ENCODE results near the gene DAGLA.

Gene DAGLA

DNA sequence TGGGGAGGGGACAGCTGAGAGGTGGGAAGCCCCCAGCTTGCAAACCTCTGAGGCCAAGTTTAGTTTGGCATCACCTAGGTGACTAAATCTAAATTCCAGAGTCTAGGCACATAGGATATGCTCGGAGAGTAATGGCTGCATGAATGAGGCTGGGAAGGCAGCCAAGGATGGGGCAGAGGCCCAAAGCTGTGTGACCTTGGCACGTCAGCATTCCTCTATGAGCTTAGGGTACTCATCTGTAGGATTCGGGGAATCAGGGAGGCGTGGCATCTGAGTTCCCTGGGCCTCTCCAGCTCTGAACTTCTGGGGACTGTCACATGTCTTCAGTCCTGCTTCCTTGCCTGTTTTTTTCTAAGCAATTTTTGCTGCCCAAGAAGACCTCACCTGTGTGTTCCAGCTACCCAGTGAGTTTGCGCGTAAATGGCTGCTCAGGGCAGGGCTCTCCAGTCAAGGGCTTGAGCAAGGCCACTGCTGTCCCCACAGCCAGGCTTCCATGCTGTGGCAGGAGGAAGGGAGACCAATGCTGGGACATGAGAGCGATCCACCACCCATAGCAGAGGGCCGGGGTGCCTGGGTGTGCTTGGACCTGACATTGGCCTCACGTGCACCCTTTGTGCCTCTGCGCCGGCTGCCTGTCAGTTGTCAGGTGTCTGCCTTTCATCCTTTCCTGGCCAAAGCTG lies 13.9 kb downstream of the DAGLA start:
- peak; percentile 37 for DNase-seq

DNA sequence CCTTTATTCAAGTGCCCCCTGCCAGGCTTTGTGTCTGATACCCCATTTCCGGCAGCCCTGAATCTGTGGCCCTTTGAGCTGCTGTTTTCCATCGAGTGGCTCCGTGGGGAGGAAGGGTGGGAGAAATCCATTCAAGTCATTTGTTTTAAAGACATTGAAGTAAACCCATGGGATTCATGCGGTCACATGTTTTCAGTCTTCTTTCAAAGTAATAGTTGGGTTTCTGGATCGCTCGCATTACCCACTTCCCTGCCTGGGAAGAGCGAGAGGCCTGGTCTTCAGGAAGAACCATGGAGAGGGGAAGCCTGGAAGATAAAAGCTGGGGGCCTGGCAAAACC lies 14.4 kb downstream of the DAGLA start:
- DNase-seq = no peak

DNA sequence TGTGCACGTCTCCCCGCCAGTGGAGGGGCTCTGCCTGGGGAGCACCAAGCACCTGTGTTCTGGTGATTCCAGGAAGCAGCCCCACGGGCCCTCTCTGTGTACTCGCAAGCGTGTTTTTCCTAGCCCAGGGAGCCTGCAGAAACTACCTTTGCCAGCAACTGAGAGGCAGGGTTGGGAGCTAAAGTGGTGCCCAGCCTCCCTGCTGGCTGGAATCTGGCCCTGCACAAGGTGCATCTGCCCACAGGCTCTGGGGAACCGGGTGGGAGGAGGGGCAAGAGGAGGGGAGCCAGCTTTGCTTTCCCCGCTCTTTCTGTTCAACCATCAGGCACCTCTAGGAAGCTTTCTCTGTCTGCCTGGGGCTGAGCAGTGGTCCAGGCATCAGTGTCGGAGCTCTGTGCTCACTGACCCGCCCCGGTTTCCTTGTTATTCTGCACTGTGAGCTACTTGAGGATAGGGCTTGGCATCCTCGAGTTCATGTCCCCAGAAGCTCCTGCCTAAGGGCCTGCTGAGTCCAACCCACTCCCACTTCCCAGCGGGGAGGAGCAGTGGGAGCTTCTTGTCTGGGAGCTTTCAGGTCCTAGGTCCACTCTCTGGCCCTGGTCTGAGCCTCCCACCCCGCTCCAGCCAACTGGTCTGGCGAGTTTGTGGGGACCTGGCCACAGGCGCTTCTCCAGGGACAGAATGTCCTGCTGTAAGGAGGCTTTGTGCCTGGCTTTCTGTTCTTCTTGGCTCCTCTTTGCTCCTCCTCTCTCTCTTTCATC lies 14.9 kb downstream of the DAGLA start:
- DNase-seq = no peak

DNA sequence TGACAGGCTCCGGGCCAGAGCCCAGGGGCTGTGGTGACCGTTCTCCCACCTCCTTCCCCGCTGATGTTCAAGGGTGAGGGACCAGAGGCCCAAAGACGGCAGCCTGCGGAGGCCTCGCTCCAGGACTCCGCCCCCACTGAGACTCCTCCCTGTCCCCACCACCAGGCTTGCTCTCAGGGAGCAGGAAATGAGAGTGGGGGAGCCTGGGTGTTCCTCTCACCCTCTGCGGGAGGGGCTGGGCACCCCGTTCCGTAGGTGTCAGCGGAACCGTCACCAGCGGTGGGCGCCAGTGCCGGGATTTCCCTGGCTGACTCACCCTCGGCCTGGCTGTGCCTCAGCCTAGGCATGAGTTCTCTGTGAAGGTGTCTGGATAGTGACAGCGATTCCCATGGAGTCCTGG lies 15.7 kb downstream of the DAGLA start:
- DNase-seq = no peak

DNA sequence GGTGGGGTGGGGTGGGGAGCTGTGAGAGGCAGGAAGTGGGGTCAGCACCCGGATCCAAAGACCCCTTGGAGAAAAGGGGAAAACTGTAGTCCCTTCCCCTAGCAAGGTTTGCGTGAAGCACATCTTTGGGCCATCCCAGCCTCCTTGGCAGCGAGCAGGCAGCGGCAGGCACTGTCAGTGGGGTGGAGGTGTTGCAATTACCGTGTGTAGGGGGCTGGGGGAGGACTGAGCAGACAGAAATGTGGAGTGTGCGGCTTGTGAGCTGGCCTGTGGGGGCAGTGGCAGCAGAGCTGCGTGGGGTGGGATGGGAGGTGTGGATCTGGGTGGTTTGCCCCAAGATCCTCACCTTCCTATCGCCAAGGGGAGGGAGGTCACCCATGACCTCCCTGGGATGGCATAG lies 16.4 kb downstream of the DAGLA start:
- DNase-seq = no peak

DNA sequence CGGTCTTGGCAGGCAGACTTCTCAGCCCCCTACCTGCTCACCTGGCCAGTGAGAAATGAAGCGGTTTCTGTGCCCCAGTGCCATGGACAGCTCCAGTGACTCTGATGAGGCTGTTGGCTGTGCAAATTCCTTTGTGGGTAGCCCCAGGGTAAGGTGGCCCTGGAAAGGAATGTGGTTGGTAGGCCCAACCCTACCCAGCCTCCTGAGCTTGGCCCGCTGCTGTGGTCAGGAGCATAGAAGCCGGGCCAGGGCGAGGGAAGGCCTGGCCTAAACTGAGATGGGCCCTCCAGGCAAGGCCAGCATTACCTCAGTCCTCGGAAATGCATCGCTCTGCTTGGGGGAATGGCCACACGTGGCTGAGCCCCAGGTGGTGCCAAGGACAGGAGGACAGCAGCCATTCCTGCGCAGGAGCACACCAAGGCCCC lies 16.9 kb downstream of the DAGLA start:
- no peak for DNase-seq

DNA sequence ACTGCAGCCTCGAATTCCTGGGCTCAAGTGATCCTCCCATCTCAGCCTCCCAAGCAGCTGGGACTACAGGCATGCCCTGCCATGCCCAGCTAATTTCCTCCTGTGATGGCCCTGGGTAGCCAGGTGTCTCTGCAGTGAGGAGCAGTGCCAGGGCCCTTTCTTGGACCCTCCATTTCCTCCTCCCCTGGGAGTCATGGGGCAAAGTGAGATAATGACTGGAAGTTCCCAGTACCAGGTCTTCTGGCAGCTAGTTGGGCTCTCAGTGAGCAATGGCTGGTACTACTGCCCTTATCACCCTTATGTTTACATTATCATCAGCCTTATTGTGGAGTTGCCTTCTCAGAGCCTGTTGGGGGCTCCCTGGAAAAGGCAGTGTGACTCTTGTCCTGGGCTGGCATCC lies 17.6 kb downstream of the DAGLA start:
- DNase-seq = no peak

DNA sequence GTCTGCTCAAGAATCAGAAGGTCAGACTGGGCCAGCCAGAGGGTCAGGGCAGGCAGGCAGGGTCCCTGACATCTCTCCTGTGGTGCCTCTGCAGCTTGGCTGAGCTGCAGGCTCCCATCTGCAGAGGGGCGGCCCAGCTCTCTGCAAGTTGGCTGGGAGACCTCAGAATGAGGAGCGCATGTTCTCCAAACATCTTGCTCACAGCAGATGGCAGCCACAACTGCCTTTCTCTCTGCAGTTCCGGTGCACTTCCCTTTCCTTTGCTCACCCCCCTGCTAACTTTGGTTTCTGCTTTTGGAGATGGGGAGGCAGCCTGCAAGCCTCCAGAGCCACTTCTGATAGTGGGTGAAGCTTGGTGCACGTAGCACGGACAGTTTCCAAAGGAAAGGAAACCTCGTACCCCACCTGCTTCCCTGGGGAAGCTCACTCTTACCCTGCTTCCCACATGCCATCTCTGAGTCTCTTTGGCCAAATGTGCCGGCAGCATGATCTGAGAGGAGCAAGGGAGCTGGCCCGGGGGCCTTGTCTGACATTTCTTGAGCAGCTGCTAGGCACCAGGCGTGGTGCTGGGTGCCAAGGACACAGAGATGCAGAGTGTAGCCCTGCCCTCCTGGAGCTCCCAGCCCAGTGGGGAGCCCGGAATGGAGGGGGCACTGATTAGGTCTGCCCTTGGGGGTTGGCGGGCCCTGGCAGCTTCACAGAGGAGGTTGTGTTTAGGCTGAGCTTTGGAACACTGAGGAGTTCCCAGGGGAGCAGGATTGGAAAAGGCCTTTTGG lies 18.2 kb downstream of the DAGLA start:
- no peak for DNase-seq

DNA sequence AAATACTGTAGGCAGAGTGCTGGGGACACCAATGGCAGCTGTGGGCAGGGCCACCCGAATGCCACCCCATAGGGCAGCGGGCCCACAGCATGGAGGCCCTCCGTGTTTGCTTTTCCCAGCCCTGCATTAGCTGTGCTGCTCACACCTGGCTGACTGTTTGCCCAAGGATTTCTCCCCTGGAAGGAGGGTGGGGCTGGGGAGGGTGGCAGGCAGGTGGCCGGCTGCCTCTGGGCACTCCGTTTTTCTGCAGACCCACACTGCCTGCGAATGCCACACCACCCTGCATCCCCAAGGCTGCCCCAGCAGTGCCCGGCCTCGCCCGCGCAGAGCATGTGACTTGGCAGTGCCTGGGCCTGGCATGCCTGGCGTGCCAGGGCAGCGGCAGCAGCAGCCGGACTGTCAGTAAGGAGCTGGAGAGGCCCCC lies 19.6 kb downstream of the DAGLA start:
- peak; percentile 72 for DNase-seq

DNA sequence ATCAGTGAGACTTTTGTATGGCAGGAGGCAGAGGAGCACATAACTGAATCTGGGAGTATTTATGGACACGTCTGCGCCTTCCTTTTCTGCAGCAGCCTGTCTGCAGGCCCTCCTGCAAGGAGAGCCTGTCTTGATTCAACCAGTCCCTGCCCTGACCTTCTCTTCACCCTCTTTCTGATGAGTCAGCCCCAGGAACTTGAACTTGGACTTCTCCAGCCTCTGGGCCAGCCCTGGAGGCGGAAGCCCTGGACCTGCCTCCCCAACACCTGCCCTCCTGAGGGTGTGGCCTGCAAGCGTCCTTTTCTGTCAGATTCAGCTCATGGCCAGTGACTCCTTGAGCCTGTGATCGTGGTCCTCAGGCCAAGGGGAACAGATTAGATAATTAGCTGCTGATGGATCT lies 20.0 kb downstream of the DAGLA start:
- no peak for DNase-seq

DNA sequence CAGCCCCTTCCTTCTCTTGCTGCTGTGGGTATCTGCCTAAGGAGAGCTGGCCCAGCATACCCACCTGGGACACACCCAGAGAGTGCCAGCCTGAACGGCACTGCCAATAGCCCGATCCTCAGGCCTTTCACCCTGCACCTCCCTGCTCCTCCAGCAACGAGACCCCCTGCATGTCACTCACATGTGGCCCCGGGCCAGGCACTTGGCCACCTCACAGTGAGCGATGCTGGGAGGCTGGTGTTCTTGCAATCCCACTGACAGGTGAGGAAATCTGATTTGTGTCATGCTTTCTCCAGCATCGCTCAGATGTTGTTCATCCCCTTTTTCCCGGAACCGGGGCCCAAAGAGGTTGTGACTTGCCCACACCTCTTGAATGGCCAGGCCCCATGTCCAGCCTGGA lies 20.5 kb downstream of the DAGLA start:
- DNase-seq = no peak

DNA sequence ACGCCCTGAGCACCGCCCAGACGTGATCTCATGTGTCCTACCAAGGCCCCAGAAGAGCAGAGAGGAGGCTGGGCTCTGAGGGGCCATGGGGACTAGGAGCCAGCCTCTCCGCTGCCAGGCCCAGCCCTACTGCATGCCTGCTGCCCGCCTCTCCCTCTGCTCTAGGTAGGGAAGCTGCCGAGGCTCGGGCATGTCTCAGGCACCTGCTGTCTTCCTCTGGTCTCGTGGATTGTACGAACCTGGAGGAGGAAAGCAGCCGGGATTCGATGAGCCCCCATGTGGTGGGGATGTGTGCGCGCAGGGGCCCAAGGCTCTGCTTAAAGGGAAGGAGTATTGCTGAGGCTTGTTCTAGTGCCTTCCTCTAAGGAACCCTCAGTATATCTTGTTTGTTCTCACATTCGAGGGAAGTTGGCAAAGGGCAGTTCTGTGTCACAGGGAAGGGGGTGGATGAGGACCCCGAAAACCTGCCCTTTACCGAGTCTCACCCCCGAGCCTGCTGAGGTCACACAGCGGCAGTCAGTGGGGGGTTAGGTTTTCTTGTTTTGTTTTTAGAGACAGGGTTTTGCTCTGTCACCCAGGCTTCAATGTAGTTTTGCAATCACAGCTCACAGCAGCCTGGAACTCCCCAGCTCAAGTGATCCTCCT lies 21.2 kb downstream of the DAGLA start:
- no peak for DNase-seq

DNA sequence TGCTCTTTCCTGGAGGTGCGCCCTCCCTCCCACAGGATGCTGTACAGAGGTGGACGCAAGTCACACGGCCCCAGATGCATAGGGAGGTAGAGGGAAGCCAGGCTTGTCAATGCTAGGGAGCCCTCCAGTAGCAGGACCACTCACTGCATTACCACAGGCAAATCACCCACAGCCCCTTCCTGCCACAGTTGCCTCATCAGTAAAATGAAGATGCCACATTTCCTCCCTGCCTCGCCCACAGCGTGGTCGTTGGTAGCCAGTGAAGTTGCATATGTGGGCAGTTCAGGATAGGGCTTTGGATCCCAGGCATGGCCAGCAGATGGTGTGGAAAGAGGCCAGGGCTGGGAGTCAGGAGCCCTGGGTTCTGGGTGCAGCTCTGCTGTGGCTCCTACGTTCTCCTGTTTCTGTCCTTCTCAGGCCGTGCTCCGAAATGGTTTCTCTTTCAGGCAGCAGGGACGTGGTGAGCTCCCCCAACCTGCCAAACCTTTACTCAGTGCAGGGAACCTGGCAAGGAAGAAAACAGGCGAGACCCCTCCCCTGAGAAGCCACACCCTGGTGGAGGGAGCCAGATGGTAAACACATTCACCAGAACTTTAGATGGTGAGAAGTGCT lies 22.6 kb downstream of the DAGLA start:
- DNase-seq = no peak

DNA sequence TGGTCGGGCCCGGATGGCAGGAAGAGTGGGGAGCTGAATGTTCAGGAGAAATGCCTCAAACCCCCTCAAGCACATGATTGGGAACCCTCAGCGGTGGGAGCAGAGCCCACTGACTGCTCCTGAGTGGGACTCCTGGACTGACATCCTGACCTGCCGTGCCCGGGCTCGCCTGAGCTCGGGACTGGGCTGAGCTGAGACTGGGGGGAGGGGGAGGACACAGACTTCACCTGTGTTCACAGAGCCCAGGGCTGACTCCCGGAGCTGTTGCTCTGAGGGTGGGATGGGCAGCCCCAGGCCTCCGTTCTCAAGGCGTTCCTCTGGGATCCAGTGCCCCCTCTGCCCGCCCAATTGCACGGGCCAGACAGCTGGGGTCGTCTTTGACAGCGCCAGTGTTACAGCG lies 24.6 kb downstream of the DAGLA start:
- no peak for DNase-seq

DNA sequence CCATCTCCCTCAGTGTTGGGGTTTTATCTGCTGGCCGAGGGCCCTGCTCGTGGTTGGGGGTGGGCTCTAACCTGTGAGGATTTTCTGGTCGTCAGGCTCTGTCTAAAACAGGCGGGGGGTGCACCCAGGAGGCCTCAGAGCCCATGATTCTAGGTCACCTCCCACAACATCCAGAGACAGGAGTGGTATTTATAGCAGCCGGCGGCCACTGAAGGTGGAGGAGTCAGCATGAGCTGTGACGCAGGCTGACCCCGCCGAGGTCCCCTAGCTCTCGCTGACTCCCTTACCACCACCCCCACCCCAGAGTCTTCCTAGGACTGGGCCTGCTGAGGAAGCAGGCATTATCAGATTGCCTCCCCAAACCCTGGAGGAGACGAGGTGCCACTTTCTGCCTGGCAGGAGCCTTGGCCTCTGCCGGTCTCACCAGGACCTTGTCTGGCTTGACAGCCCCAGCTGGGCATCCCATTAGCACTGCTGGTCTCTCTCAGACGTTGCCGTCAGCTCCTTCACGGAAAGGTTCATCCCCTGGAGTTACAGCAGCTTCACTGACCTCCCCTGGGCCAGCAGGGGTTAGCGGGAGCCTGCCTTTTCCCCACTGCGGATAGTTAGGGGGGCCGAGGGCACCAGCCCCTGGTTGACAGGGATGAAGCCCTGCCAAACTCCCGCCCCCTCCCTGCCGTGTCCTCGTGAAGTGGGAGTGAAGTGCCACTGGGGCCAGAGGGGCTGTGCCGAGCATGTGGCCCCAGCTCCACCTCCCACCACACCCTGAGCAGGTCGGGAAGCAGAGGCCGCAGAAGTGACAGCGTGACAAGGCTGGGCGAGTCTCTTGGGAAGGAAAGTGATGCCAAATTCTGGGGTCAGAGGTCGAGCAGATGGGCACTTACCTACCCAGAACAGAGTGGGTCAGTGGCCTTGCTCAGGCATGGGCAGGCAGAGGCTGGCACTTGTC lies 26.5 kb downstream of the DAGLA start:
- no peak for DNase-seq

DNA sequence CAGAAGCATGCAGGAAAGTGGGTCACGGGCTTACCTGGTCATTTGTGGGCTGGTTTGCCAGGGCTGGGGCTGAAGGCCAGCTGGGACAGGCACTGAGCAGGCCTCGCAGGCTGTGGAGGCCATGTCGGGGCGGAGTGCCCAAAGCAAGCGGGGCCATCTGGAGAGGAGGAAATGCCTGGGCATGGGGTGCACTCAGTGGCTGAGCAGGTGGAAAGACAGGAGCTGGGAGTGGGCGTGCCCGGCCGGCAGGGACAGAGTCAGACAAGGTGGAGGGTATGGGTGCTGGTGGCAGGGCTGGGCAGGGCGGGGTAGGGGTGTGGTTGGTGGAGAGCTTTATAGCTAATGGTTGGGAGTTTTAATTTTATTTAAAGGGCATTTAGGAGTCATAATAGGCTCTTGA lies 27.4 kb downstream of the DAGLA start:
- no peak for DNase-seq

DNA sequence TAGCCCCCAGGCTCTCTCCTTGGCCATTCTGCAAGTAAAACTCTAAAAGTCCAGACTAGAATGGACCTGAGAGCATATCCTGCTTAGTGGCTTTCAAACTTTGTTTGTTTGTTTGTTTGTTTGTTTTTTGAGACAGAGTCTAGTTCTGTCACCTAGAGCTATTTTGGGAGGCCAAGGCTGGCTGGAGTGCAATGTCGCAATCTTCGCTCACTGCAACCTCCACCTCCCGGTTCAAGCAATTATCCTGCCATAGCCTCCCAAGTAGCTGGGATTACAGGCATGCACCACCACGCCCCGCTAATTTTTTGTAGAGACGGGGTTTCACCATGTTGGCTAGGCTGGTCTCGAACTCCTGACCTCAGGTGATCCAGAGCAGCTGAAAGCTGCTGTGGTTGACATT lies 28.9 kb downstream of the DAGLA start:
- no peak for DNase-seq

DNA sequence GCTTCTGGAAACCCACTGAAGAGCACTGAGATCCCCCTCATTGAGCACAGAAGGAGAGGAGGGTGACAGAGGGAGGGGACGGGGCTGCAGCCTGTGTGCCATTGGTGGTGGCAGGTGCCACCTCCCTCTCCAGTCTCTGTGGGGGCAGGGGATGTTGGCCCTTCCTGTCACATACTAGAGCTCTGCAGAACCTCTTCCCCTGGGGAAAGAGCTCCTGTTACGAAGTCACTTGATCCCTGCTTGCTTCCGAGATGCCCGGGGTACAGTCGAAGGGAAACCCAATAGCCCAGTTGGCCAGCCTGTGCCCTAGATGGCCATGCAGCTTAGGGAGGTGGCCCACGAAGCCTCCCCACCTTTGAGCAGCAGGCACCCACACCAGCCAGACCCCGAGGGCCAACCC lies 29.4 kb downstream of the DAGLA start:
- peak; percentile 16 for DNase-seq

DNA sequence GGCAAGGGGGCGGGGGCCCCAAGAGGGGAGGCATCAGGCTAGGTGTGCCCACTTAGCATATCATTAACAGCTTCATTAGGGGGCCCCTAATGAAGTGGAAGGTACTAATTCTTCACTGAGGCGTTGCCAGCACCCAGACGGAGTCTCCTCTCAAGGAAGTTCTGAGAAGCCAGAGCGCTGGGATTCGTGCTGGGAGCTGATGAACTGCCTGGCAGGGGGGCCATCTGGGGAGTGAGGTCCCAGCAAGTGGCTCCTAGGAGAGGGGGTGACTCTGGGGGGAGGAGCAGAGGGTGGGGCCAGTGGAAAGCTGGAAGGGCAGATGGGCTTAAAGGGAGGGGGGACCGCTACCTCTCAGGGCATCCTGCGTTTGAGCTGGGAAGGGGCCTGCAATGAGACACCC lies 29.8 kb downstream of the DAGLA start:
- DNase-seq = no peak

DNA sequence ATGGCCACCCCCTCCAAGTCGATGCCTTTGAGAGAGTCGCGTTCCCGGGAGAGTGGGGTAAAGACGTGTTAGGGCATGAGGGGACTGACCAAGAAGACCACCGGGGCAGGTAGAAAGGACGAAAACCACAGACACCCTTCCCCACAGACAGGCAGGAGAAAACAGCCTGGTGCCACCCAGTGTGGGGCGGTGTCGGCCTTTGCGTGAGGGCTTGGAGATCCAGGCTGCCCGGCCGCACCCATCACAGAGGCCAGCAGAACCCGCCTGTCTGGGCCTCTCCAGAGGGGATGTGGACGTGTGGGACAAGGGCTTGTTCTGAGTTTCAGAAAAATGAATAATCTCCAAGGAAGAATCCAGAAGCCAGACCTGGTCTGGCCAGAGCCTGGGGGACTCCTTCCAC lies 30.8 kb downstream of the DAGLA start:
- DNase-seq = no peak

DNA sequence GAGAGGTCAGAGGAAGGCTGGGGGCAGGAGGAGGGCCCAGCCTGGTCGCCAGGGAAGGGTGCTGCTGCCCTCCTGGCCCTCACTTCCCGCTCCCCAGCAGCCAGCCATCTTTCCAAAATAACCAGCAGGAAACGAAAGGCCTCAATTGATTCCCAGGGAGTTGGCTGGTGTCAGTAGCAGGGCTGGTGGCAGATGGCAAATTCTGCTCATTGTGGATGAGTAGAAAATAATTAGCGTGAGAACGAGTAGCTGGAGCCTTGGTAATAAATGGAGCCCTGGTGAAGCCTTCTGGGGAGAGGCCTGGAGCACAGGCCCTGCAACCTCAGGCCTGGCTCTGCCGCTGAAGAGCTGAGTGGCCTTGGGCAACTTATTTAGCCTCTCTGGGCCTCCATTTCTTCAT lies 31.3 kb downstream of the DAGLA start:
- no peak for DNase-seq

DNA sequence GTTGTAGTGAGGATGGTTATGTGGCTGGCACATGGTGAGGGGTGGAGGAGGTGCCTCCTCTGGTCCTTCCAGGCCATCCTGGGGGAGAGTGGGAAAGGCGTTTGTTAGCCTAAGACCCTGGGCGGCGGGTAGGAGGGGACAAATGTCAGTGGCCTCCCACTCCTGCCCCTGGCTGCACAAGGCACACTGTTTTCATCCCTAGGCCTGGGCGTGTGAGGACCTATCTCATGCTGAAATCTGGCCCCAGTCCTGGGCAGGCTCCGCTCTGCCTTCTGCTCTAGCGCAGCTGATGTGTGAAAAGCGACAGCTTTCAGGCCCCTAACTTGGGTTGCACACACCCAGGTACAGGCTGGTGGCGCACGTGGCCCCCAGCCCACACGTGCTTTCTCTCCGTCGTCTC lies 32.1 kb downstream of the DAGLA start:
- DNase-seq = no peak

Measured in NCI-H2029 treated with DMSO at 0.1 percent for 48 hours (cell line).